NCI-H2196 (cell line): Measurements from ENCODE around the gene GPC3.

Experiments
- DNase-seq: peaks from one replicate; lab custom pipeline; 2025; ENCODE audit not compliant: unreplicated experiment; lab: John Stamatoyannopoulos, UW

Gene GPC3

DNA sequence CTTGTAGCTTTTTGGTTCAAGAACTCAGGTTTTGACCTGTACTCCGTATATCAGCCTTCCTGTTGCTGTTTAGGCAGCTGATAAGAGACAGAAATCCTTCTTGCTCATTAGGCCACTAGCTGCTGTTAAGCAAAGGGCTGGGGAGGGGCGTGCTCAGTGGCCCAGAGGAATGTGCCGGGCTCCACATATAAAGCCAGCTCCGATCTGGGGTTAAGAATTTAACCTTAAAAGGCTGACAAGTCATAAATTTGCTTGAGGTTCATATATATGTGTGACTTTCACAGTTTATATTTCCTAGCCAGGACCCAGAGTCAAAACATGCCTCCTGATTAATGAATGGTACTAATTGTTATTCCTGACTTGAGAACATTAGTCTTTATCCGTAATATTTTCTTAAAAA, 15.3 kb downstream of the GPC3 start:
- no peak for DNase-seq

GRCh38 chrX:133969191-133969590, 16.2 kb downstream of the GPC3 start:
- no peak for DNase-seq

- DNase-seq = no peak
Observed at GRCh38 chrX:133968109-133968508, 17.3 kb downstream of the GPC3 start.

DNA sequence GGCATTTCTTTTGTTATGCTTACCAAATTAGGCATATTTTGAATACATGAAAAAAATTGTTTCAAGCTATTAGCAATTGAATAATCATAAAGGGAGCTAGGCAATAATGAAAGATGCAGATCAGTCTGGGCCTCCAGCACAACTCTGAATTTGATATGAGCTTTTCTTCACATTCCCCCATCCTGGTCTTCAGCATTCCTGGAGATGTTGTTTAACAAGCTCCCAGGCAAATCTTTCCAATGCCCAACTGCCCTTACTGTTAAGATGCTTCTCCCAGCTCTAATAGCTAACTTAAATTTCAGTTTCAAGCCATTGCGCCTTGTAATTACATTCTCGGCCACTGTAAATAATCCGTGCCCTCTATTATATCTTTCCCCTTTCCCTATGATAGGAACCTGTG, 19.2 kb downstream of the GPC3 start:
- no peak for DNase-seq

- DNase-seq = no peak
Observed at GRCh38 chrX:133965321-133965720, 20.1 kb downstream of the GPC3 start.

DNA sequence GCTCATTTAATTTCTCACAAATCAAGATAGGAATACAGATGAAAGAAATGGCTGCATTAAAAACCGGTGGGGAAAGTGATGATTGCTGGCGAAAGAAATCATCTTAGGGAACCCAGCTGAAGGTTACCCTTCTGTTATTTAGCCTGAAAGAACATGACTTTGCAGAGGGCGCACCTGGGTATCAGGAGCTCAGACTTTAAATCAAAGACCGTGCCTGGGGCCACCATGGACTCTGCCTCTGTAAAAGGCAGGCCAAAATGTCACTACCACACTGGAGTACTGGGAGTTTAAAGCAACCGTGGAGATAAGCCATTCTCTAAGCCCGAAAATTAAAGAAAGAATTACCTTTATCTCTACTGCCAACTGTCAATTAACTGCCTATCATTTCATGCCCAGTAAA, 24.3 kb downstream of the GPC3 start:
- no peak for DNase-seq

DNA sequence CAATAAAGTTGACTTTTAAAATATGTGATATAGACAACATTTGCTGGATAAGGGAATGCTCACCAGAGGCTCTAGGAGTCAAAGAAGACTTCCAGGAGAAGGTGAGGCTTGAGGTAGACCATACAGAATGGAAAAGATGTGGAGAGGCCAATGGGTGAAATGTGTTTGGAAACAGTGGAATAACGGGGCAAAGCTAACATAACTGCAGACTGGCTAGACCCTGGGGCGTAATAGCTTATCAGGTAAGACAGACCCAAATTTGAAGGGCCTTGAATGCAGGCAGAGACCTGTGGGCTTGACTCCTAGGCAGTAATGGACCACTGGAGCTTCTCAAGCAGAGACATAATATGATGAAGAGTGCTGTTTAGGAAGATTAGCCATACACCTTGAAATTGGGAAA, 25.4 kb downstream of the GPC3 start:
- no peak for DNase-seq

DNA sequence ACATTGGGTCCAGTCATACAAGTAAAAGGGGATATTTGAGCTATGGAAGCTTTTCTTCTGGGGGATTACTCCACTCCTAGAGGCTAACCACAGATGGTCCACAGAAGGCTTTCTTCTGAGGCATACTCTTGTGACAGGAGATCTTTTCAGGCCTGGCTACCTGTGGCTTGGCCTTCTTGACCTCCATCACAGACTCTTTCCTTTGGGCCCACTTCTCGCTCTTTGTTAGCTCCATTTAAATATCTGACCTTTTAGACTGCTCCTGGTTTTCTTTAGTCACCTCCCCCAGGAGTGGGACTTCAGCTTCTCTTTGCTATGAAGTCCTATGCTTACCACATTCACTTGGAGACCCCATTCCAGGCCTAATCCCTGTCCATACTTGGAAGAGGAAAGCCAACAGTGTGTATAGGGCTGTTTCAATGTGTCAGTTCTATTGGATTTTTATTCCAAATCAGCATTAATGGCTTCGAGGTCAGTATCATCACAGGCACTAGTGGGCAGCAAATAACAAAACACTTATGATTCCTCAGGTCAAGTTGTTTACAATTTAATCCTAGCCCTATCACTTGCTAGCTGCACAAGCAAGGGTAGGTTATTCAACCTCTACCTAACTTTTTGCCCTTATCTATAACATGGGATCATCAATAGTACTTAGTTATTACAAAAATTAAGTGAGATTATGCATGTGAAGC, 26.3 kb downstream of the GPC3 start:
- DNase-seq = no peak

GRCh38 chrX:133956570-133957340, 28.6 kb downstream of the GPC3 start:
- no peak for DNase-seq

GRCh38 chrX:133953785-133954355, 31.5 kb downstream of the GPC3 start:
- DNase-seq = no peak

DNA sequence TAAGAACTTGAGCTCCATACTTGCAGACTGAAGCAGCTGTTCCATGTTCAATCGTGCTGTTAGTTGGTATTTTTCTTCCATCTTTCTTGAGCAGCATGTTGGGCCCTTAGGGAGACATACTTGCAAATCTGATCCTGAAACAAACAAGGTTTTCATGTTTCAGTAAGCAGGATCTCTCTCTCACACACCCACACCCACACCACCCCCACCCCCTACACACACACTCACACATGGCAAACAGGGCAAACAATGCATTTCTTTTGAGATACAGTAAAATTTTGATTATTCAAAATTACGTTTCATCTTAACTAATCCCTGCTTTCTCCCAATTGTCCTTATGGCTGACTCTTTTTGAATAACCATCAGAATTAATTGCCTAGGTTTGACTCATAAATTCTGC, 32.3 kb downstream of the GPC3 start:
- DNase-seq = no peak

- DNase-seq = no peak
Observed at GRCh38 chrX:133951098-133951497, 34.3 kb downstream of the GPC3 start.

DNA sequence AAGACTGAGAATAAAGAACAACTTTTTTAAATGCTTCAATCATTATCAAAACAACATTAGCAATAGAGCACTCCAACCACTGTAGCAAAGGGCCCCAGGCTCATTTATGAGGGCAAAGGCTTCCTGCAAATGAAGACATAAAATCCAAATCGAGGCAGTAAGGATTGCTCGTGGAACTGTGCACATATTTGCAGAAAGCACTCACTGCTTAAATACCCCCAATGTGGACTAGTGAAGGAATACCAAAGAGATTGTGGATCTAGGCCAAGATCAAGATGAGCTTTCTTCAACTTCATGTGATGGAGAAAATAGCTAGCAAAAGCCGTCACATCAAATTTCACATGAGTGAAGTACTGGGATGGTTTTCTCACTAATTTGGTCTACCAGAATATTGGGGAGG, 35.2 kb downstream of the GPC3 start:
- DNase-seq = no peak

DNA sequence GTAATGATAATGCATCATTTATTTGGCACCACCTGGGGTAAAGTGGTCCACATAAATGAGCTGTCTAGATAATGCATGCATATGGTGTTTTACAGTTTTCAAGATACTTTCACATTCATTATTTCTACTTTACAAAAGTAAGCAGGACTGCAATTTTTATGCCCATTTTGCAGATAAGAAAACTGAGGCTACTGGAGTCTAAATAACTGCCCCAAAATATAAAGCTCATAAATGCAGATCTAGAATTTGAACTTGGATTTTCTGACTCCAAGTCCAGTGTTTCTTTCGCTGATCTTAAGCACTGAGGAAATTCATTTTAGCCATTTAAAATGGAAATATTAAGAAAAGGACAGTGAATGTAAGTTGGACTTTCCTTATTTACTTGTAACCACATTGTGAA, 36.5 kb downstream of the GPC3 start:
- no peak for DNase-seq

DNA sequence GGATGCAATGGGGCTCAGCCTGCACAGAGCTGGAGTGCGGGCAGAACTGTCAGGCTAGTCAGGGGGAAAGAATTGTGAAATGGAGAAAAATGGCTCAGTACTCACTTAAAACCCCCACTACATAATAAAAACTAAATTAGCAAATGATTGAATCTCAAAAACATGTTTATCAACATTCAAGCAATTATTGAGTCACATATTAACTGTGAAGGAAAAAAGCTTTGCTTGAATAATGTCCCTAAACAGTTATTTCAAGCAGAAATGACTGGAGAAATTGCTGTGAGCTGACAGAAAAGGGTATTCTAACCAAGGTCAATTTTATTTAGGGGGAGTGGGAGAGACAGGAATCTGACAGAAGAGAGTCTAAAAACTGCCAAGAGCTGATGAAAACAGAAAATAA, 37.4 kb downstream of the GPC3 start:
- no peak for DNase-seq

DNA sequence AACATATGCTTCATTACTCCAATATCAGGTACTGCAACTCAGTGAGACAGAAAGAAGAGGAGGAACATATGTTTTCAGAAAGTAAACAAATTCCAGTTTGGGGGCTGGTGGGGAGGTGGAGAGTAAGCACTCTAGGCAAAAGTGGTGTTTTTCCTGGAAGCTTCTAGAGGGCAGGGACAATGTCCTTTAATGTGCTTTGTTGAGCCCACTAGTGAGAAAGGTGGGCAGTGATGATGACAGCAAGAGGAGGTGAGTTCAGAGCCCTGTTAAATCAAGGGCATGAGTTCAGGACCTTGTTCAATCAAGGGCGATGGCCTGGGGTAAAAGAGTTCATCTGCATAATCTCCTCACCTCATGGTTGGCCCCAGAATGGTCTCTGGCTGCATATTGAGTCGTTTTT, 38.4 kb downstream of the GPC3 start:
- no peak for DNase-seq

- DNase-seq = no peak
Observed at GRCh38 chrX:133943507-133943906, 41.9 kb downstream of the GPC3 start.

DNA sequence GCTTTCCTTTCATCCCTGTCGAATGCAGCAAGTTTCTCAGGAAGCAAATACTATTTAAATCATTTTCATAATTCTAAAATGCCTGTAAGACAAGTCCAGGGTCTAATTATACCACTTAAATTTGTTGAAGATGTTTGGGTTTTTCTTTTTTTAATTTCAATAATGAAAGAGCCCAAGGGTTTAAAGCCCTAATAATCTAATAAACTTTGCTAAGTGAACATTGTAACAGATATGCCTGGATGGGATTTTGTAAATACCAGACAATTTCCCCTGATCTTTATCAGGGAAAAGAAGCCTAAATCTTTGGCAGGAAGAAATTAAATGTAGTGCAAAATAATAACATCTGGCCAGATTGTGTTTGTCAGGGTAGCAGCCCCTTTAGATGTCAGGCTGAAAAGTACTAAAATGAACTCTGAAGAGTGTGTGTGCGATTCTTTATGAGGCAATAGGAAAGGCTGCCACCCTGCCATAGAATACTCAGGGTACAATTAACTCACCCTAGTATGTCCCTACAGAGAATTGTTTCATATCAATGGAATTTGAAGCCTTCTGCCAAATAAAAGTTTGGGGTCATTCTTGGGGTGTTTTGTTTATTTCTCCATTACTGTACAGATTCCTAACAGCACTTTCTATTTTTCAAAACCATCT, 45.6 kb downstream of the GPC3 start:
- DNase-seq = no peak

DNA sequence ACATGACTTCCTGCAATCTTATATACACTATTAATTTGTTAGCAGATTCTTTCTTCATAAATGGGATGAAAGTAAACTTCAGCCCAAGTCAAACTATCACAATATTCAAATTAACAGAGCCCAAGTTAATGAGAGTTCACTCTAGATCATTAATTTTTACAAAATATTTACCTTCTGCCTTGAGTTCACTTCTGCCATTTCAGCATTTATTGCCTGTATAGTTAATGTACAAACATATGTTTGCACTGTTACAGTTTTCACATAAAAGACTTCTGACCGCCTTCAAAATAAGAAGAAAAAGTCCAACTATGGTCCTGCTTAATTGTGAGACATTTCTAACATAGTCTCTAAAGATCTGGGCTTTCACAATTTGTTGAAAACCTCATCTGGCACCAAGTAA, 46.9 kb downstream of the GPC3 start:
- no peak for DNase-seq

- no peak for DNase-seq
Observed at GRCh38 chrX:133937022-133937421, 48.4 kb downstream of the GPC3 start.

- DNase-seq = no peak
Observed at GRCh38 chrX:133935076-133935475, 50.3 kb downstream of the GPC3 start.

DNA sequence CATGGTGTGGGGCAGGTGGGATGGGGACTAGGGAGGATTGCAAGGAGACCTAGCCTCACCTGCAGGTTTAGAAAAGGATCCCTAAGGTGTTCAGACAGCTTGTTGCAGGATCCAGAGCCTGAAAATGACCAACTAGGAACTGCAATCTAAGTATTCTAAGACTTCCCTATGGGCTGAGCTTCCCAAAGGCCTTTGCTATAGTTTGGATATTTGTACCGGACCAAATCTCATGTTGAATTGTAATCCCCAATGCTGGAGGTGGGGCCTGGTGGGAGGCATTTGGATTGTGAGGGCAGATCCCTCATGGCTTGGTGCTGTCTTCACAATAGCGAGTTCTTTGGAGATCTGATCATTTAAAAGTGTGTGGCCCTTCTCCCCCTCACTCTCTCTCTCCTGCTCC, 52.1 kb downstream of the GPC3 start:
- DNase-seq = no peak
